NCI-H82 treated with DMSO at 0.1 percent for 48 hours (cell line): ENCODE measurements around the gene PUS1.

Source experiments
- DNase-seq: peaks from one replicate; lab custom pipeline; 2025; ENCODE audit not compliant: unreplicated experiment; lab: John Stamatoyannopoulos, UW

PUS1 gene

DNA sequence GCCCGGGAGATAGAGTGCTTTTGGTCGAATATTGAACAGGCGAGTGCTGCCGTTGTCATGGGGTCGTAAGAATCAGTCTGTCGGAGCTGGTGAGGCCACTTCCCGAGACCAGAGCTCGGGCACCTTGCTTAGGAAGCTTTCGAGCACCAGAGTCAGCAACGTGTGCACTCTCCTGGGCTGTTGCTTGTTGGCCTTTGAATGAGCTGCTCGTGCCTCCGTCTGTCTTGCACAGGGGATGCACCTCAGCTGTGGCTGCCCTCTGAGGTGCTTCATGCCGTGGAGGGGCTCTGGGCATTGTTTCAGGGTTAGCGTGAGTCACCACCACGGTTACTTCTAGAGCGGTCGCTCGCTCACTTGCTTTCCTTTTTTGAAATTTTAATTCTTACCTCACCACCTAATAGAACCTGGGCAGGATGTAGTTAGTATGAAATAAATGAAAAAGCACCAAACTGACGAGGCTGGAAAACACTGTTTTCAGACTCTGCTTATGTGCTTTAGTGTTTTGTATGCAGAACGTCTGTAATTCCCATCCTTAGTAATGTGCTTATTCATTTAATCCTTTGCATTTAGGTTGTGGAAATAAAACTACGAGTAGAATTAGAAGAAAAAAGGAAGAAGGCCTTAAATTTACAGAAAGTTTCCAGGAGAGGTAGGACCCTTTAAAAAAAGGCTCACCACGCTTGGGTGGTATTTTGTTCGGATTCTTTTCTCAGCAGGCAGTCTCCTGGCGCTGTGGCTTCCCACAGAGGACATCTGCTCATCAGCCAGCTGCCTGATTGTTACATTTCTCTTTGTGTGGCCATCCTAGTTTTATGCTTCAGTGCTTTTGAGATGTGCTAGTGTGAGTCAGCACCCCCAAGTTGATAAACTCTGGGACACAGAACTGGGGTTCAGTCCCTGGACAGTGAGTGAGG lies 61.2 kb downstream of the PUS1 start:
- DNase-seq: no peak

DNA sequence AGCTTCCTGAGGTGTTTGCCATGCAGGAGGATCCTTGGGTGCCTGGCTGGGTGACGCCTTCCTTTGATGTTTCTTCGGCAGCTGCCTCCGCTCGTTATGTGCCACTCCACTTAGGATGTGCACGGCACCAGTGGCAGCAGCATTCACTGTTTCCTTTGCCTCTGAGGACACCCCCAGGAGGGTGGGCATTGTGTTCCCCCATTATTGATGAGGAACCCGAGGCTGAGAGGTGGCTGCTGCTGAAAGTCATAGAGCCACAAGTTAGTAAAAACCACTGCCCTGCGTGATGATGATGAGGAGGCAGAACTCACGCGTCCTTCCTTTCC lies 61.9 kb downstream of the PUS1 start:
- no peak for DNase-seq

DNA sequence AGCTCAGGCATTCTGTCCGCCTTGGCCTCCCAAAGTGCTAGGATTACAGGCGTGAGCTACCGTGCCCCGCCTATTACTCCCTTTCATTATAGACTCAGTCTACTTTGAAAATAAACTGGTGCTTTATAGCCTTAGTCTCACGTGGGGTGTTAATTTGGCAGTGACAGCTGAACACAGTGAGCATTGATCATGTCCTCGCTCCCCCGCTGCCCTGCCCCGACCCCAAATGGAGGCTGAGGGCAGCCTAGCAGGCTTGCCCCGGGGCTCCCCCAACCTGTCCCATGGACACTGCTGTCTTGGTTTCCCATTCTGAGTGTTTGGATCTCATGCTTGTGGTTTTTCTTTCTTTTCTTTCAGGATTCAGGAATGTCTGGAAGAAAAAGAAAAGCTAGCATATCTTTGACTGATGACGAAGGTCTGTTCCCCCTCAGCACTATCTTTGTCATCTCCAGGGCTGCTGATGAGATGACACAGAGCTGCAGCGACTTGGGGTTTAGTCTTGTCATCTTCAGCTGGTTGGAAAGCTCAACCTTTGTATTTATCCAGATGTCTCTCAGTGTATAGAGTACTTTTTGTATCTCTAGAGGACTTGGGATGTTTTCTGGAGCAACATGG lies 62.8 kb downstream of the PUS1 start:
- DNase-seq: no peak

DNA sequence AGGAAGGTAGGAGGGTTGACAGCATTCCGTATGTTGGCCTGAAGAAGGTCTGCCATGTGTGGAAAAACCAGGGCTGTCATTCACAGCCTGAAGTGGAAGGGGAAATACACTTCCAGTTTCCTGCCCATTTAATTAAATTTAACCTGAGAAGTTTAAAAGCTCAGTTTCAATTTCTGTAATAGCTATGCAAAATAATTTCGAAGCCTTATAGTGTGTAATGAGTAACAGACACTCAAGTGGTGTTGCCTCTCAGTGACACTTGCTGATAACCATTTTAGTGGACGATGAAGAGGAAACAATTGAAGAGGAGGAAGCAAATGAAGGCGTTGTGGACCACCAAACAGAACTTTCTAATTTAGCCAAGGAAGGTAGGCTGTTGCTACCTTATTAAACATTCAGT lies 65.5 kb downstream of the PUS1 start:
- DNase-seq: no peak
